Loucy (cell line): Measurements from ENCODE around the gene AUH.

Experiments
- H2AFZ ChIP-seq: fragments of 200-600 bp; sonication (generic); 2 replicates; pipeline ENCODE4 v1.6.0; 2016; ENCODE audit warnings: antibody characterized with exemption, mild to moderate bottlenecking, low read length, moderate library complexity
- H3F3A ChIP-seq: fragments of 200-600 bp; 2 replicates; pipeline ENCODE4 v1.6.0; 2016; ENCODE audit warnings: antibody characterized with exemption, low read depth, mild to moderate bottlenecking
- H3K27me3 ChIP-seq: fragments of 200-600 bp; sonication (generic); 2 replicates; pipeline ENCODE4 v1.6.1; 2014; ENCODE audit warnings: low read length, mild to moderate bottlenecking; ENCODE audit not compliant: insufficient read depth, poor library complexity, severe bottlenecking
- H3K36me3 ChIP-seq: fragments of 200-600 bp; sonication (generic); 2 replicates; pipeline ENCODE4 v1.6.1; 2016; ENCODE audit warnings: low read length; ENCODE audit not compliant: insufficient read depth
- H3K4me1 ChIP-seq: fragments of 200-600 bp; sonication (generic); 2 replicates; pipeline ENCODE4 v1.5.1; 2014; ENCODE audit warnings: low read length, mild to moderate bottlenecking; ENCODE audit not compliant: insufficient read depth, poor library complexity, severe bottlenecking
- H3K4me2 ChIP-seq: fragments of 200-600 bp; sonication (generic); 2 replicates; pipeline ENCODE4 v1.6.0; 2014; ENCODE audit warnings: antibody characterized with exemption, low read length, low read depth, mild to moderate bottlenecking; ENCODE audit not compliant: poor library complexity, severe bottlenecking
- H3K4me3 ChIP-seq: fragments of 200-600 bp; sonication (generic); 2 replicates; pipeline ENCODE4 v1.5.1; 2014; ENCODE audit warnings: low read length, mild to moderate bottlenecking, mixed read lengths; ENCODE audit not compliant: poor library complexity, severe bottlenecking
- H3K79me2 ChIP-seq: fragments of 200-600 bp; sonication (generic); 2 replicates; pipeline ENCODE4 v1.6.1; 2014; ENCODE audit warnings: low read length; ENCODE audit not compliant: insufficient read depth
- H3K9ac ChIP-seq: fragments of 200-600 bp; sonication (generic); 2 replicates; pipeline ENCODE4 v1.6.0; 2014; ENCODE audit warnings: mild to moderate bottlenecking, low read depth, low read length, moderate library complexity; ENCODE audit not compliant: poor library complexity, severe bottlenecking
- H3K9me2 ChIP-seq: fragments of 200-600 bp; sonication (generic); replicated peaks from 2 replicates; pipeline ENCODE4 v1.6.1; 2016; ENCODE audit warnings: low read depth, low read length, mixed read lengths
- H3K9me3 ChIP-seq: fragments of 200-600 bp; sonication (generic); 2 replicates; pipeline ENCODE4 v1.6.1; 2014; ENCODE audit warnings: mild to moderate bottlenecking, antibody characterized with exemption, low read length, low read depth; ENCODE audit not compliant: insufficient read depth
- H4K20me1 ChIP-seq: fragments of 200-600 bp; sonication (generic); 2 replicates; pipeline ENCODE4 v1.6.0; 2014; ENCODE audit warnings: antibody characterized with exemption, low read length, mild to moderate bottlenecking; ENCODE audit not compliant: insufficient read depth, poor library complexity, severe bottlenecking
- EZH2phosphoT487 ChIP-seq: fragments of 200-600 bp; IDR thresholded peaks from 2 replicates; pipeline ENCODE4 v1.6.1; 2018; ENCODE audit warnings: antibody characterized with exemption, mild to moderate bottlenecking, moderate library complexity, borderline replicate concordance
- TF ChIP-seq, protein P1 (sequence below): fragments of 200-600 bp; sonication (generic); conservative IDR thresholded peaks from 2 replicates; pipeline ENCODE4 v1.5.1; 2014; ENCODE audit warnings: mild to moderate bottlenecking, antibody characterized with exemption, low read length

AUH gene

GRCh38 chr9:91186632-91187108, 175.0 kb downstream of the AUH start:
- no peaks in the 10 kb centered on the region for H4K20me1 ChIP-seq
- no peaks in the 10 kb centered on the region for H3K9me3 ChIP-seq
- no peak overlapping the region for H3K4me3 ChIP-seq
- peak overlapping the region; percentile 24 for H3K9ac ChIP-seq
- H3K27me3 ChIP-seq: no peaks in the 10 kb centered on the region
- peak overlapping the region; percentile 56; the same call in 1 of the 2 replicates for H2AFZ ChIP-seq
- H3K36me3 ChIP-seq: no peaks in the 10 kb centered on the region
- peaks cover 41% of the 10 kb centered on the region for H3K4me1 ChIP-seq
- H3K9me2 ChIP-seq: no peaks in the 10 kb centered on the region
- TF ChIP-seq EZH2phosphoT487: no peak
- TF ChIP-seq, protein P1, sequence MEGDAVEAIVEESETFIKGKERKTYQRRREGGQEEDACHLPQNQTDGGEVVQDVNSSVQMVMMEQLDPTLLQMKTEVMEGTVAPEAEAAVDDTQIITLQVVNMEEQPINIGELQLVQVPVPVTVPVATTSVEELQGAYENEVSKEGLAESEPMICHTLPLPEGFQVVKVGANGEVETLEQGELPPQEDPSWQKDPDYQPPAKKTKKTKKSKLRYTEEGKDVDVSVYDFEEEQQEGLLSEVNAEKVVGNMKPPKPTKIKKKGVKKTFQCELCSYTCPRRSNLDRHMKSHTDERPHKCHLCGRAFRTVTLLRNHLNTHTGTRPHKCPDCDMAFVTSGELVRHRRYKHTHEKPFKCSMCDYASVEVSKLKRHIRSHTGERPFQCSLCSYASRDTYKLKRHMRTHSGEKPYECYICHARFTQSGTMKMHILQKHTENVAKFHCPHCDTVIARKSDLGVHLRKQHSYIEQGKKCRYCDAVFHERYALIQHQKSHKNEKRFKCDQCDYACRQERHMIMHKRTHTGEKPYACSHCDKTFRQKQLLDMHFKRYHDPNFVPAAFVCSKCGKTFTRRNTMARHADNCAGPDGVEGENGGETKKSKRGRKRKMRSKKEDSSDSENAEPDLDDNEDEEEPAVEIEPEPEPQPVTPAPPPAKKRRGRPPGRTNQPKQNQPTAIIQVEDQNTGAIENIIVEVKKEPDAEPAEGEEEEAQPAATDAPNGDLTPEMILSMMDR: no peak
- 0 out of 2 replicates have a peak, but pooled peaks cover 4% of the 10 kb centered on the region for H3K79me2 ChIP-seq
- no peaks in the 10 kb centered on the region for H3F3A ChIP-seq
- H3K4me2 ChIP-seq: peak overlapping the region; percentile 41

GRCh38 chr9:91185193-91185886, 176.4 kb downstream of the AUH start:
- Histone ChIP-seq H3K4me1 (peaks cover 28% of the 10 kb centered on the region), H3F3A (no peaks in the 10 kb centered on the region), H3K9ac (no peak overlapping the region), H3K9me2 (no peaks in the 10 kb centered on the region), H2AFZ (no peak overlapping the region), H4K20me1 (no peaks in the 10 kb centered on the region), H3K9me3 (no peaks in the 10 kb centered on the region), H3K27me3 (no peaks in the 10 kb centered on the region), H3K79me2 (no peaks in the 10 kb centered on the region), H3K36me3 (no peaks in the 10 kb centered on the region), H3K4me3 (no peak overlapping the region), H3K4me2 (no peak overlapping the region)
- no peak for TF ChIP-seq EZH2phosphoT487
- TF ChIP-seq, protein P1: no peak

- no peaks in the 10 kb centered on the region for H3K9me3 ChIP-seq
- no peaks in the 10 kb centered on the region for H3F3A ChIP-seq
- H3K36me3 ChIP-seq: no peaks in the 10 kb centered on the region
- H3K4me3 ChIP-seq: no peak overlapping the region
- H3K4me2 ChIP-seq: no peak overlapping the region
- H3K9me2 ChIP-seq: no peaks in the 10 kb centered on the region
- TF ChIP-seq EZH2phosphoT487: no peak
- TF ChIP-seq, protein P1: 0 out of 2 replicates have a peak, but pooled peaks have one; percentile 12
- H3K79me2 ChIP-seq: no peaks in the 10 kb centered on the region
- H4K20me1 ChIP-seq: no peaks in the 10 kb centered on the region
- H3K4me1 ChIP-seq: peaks cover 33% of the 10 kb centered on the region
- H3K9ac ChIP-seq: no peak overlapping the region
- H3K27me3 ChIP-seq: no peaks in the 10 kb centered on the region
- H2AFZ ChIP-seq: no peak overlapping the region
These were observed 179.1 kb downstream of the AUH start for GRCh38 chr9:91182429-91183225.
